Natural killer cell (primary cell): Measurements from ENCODE around the gene USHBP1. TPM values are rescaled to one million over a fixed set of nuclear protein-coding genes. Genes with fewer than 3 reads are reported as not detected.

Source experiments
- ATAC-seq, 3 donors: fragments of 150-1000 bp in 2 of 3; fragments of 200-7000 bp in 1 of 3; cut with Tn5 transposase; 1 replicate in 1 of 3; 2 replicates in 2 of 3; pipeline ENCODE4 v1.10.0; 2021; ENCODE audit warnings: mild to moderate bottlenecking in 2 of 3, moderate library complexity in 2 of 3
- DNase-seq, 2 donors: peaks; one replicate each; pipeline versions ENCODE4 v3.0.0 to v3.0.0-alpha.2; 2013 to 2021; ENCODE audit warnings: mixed read lengths in 1 of 2
- H3K27ac ChIP-seq: one replicate; pipeline ENCODE4 v1.5.1; 2013; ENCODE audit warnings: mild to moderate bottlenecking, low read length
- H3K27me3 ChIP-seq: one replicate; pipeline ENCODE4 v1.6.1; 2013; ENCODE audit warnings: low read length; ENCODE audit not compliant: control insufficient read depth, insufficient read depth
- H3K36me3 ChIP-seq: one replicate; pipeline ENCODE4 v1.6.1; 2013; ENCODE audit warnings: low read length; ENCODE audit not compliant: control insufficient read depth, insufficient read depth
- H3K4me1 ChIP-seq: one replicate; pipeline ENCODE4 v1.6.1; 2013; ENCODE audit warnings: low read length; ENCODE audit not compliant: control insufficient read depth, insufficient read depth
- H3K4me3 ChIP-seq: one replicate; pipeline ENCODE4 v1.5.1; 2013; ENCODE audit warnings: low read length
- H3K9me3 ChIP-seq: one replicate; pipeline ENCODE4 v1.6.1; 2013; ENCODE audit warnings: low read length; ENCODE audit not compliant: control insufficient read depth, insufficient read depth
- H3K27ac Mint-ChIP-seq, 2 donors: one replicate each; pipeline ENCODE4 v1.8.0; 2022; ENCODE audit warnings: mild to moderate bottlenecking in 2 of 2, mixed read lengths in 2 of 2, moderate library complexity in 1 of 2
- H3K27me3 Mint-ChIP-seq, 2 donors: one replicate each; pipeline ENCODE4 v1.8.0; 2022; ENCODE audit warnings: low read depth in 2 of 2, mixed read lengths in 2 of 2
- H3K36me3 Mint-ChIP-seq: one replicate; pipeline ENCODE4 v1.8.0; 2022; ENCODE audit warnings: mixed read lengths
- H3K4me1 Mint-ChIP-seq, 2 donors: one replicate each; pipeline ENCODE4 v1.8.0; 2022; ENCODE audit warnings: mixed read lengths in 2 of 2
- H3K4me3 Mint-ChIP-seq: one replicate; pipeline ENCODE4 v1.8.0; 2022; ENCODE audit warnings: mild to moderate bottlenecking, moderate library complexity, mixed read lengths
- H3K9me3 Mint-ChIP-seq, 2 donors: one replicate each; pipeline ENCODE4 v1.8.0; 2022; ENCODE audit warnings: mixed read lengths in 2 of 2
- WGBS: methylation state at CpG from one replicate; pipeline ENCODE4 v1.1.7; 2013; ENCODE audit warnings: missing lambda C conversion rate; ENCODE audit not compliant: insufficient coverage; 5-methylcytosine and 5-hydroxymethylcytosine counted together
- intact Hi-C: fragments of 100-400 bp; cut with micrococcal nuclease; formaldehyde crosslinking; loops from one replicate; pipeline ENCODE4 v1.14.2; 2022
- total RNA-seq, 4 donors: library from RNA; stranded (reverse); fragments of 120-200 nt in 1 of 4; gene quantifications; one replicate each; pipeline versions ENCODE4 v1.2.3 to v1.2.4, GENCODE V29; 2013 to 2022
- TF ChIP-seq, protein P1 (sequence below): fragments of 200-600 bp; IDR thresholded peaks from one replicate; pipeline ENCODE4 v1.8.0; 2022; ENCODE audit warnings: antibody characterized with exemption

The USHBP1 gene
- total RNA-seq, 3 donors from 2014 or later (not counting 1 experiment from before 2014, with no cell fraction given) = not detected

DNA sequence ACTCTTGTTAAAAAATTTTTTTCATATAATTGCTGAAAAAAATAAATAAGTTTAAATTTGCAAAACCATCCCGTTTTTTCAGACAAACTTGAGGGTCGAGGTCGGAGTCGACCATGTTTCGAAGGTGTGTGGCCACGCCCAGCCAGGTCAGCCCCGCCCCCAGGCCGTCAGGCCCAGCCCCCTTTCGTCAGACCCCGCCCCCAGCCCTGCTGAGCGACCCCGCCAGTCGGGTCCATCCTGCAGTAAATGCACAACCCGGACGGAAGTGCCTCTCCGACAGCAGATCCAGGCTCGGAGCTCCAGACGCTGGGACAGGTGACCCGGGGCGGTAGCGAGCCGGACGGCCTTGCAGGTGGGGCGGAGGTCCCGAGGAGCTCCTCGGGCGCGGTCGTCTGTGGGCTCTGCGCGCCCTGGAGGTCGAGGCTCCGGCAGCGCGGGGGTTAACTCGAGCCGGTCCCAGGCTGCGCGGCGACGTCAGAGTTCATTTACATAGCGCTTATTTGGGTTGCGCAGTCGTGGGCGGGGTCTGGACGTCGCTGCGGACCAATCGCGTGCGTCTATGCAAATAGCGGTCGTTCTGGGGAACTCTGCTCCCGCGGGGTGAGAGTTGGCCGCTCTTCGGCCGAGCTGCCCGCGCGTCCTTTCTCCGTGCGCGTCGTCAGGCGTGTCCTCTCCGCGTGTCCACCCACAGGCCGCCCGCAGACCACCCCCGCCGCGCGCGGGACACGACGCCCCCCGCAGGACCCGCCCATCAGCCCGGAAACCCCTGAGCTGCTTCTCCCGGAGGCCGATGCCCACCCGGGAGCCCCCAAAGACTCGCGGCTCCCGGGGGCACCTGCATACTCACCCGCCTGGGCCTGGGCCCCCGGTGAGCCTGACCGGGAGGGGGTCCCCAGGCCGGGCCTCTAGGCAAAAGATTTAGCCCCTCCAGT lies 38.3 kb downstream of the USHBP1 start, which contains the start of gene OCEL1:
OCEL1 (plus strand) TSS at position 225 of the 932 bp plus-strand sequence; CDS start at position 247, 22 bp downstream.
- Histone ChIP-seq H3K4me1 (peaks cover 21% of the 10 kb centered on the region), H3K27ac (peak within 1 kb of the TSS; percentile 93), H3K36me3 (no peaks in the 10 kb centered on the region), H3K27me3 (no peaks in the 10 kb centered on the region), H3K4me3 (peak within 1 kb of the TSS; percentile 78), H3K9me3 (no peaks in the 10 kb centered on the region)
- DNase-seq = peak; percentile 97 to 99
- no peaks in the 10 kb centered on the region for H3K36me3 Mint-ChIP-seq
- H3K27ac Mint-ChIP-seq = peak within 1 kb of the TSS; percentile 96 to 99
- TF ChIP-seq, protein P1, sequence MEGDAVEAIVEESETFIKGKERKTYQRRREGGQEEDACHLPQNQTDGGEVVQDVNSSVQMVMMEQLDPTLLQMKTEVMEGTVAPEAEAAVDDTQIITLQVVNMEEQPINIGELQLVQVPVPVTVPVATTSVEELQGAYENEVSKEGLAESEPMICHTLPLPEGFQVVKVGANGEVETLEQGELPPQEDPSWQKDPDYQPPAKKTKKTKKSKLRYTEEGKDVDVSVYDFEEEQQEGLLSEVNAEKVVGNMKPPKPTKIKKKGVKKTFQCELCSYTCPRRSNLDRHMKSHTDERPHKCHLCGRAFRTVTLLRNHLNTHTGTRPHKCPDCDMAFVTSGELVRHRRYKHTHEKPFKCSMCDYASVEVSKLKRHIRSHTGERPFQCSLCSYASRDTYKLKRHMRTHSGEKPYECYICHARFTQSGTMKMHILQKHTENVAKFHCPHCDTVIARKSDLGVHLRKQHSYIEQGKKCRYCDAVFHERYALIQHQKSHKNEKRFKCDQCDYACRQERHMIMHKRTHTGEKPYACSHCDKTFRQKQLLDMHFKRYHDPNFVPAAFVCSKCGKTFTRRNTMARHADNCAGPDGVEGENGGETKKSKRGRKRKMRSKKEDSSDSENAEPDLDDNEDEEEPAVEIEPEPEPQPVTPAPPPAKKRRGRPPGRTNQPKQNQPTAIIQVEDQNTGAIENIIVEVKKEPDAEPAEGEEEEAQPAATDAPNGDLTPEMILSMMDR = no peak
- H3K4me3 Mint-ChIP-seq = peak within 1 kb of the TSS; percentile 98
- intact Hi-C loops = loop anchor here (1.0 to 5.0 kb wide), 4 partner anchors 11 to 151 kb away; partner anchors contain the start of genes BABAM1, HAUS8, MYO9B and USE1
- H3K27me3 Mint-ChIP-seq = no peaks in the 10 kb centered on the region
- peaks cover 8 to 11% of the 10 kb centered on the region in 2 donors for H3K4me1 Mint-ChIP-seq
- ATAC-seq = peak; percentile 89 to 97 (median 89)
- no peaks in the 10 kb centered on the region for H3K9me3 Mint-ChIP-seq
- under 1% methylated on average over 90 of the region's 90 CpGs for WGBS

DNA sequence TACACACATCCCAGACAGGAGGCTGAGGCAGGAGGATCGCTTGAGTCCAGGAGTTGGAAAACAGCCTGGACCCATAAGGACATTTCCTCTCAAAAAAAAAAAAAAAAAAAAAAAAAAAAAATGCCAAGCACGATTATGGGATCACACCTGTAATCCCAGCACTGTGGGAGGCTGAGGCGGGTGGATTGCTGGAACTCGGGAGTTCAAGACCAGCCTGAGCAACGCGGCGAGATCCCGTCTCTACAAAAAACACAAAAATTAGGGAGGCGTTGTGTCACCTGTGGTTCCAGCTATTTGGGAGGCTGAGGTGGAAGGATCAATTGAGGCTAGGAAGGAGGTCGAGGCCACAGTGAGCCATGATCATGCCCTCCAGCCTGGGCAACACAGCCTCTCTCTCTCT lies 39.5 kb downstream of the USHBP1 start:
- ATAC-seq (no peak), DNase-seq (no peak)
- Histone ChIP-seq H3K36me3 (no peaks in the 10 kb centered on the region), H3K27ac (no peak overlapping the region), H3K27me3 (no peaks in the 10 kb centered on the region), H3K4me1 (peaks cover 21% of the 10 kb centered on the region), H3K9me3 (no peaks in the 10 kb centered on the region), H3K4me3 (no peak overlapping the region)
- 95% methylated on average over 8 of the region's 10 CpGs for WGBS
- no peaks in the 10 kb centered on the region for H3K27me3 Mint-ChIP-seq
- H3K9me3 Mint-ChIP-seq = no peaks in the 10 kb centered on the region
- TF ChIP-seq, protein P1 = no peak
- peak overlapping the region; percentile 52 for H3K4me3 Mint-ChIP-seq
- intact Hi-C loops = loop anchor here (5.0 kb wide), 2 partner anchors 42 to 98 kb away; partner anchors contain the start of gene BABAM1
- H3K27ac Mint-ChIP-seq = peak overlapping the region in 1 of 2 donors; percentile 99
- peaks cover 8 to 11% of the 10 kb centered on the region in 2 donors for H3K4me1 Mint-ChIP-seq
- H3K36me3 Mint-ChIP-seq = no peaks in the 10 kb centered on the region

DNA sequence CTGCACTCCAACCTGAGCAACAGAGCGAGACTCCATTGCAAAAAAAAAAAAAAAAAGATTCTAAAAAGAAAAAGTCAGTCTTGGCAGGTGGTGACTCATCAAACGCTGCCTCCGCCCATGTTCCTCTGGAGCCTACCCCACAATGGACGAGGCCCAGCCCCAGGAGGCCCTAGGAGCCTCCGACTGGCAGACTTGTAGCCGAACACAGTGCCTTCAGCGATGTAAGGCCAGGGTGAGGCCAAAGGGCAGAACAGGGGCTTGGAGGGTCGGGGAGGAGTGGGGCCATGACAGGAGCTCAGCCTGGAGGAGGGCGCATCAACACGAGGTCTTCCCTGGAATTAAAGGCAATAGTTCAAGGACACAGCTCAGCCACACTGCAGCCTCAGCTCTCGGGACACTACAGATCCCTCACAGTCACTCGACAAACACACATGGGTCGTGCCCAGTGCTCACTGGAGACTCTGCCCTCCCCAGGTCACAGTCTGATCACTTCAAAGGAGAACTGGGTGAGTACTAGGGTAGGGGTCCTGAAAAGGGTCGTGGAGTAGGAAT lies 44.3 kb downstream of the USHBP1 start:
- Mint-ChIP-seq H3K36me3 (no peaks in the 10 kb centered on the region), H3K9me3 (no peaks in the 10 kb centered on the region), H3K27ac (no peak overlapping the region), H3K4me3 (no peak overlapping the region), H3K4me1 (peaks cover under 1 to 7% of the 10 kb centered on the region in 2 donors), H3K27me3 (no peaks in the 10 kb centered on the region)
- TF ChIP-seq, protein P1 = no peak
- peaks cover 8% of the 10 kb centered on the region for H3K36me3 ChIP-seq
- peaks cover 11% of the 10 kb centered on the region for H3K4me1 ChIP-seq
- H3K9me3 ChIP-seq = no peaks in the 10 kb centered on the region
- H3K4me3 ChIP-seq = no peak overlapping the region
- no peak overlapping the region for H3K27ac ChIP-seq
- no peaks in the 10 kb centered on the region for H3K27me3 ChIP-seq
- intact Hi-C loops = no loop called here
- WGBS = 78% methylated on average over 14 of the region's 14 CpGs
- no peak for ATAC-seq
- no peak for DNase-seq
